WTC11 (cell line): Measurements from ENCODE around the gene OVAAL. TPM values are rescaled to one million over a fixed set of nuclear protein-coding genes. Genes with fewer than 3 reads are reported as not detected.

Source experiments
- ATAC-seq: fragments of 200-7000 bp; cut with Tn5 transposase; 2 replicates; pipeline ENCODE4 v1.10.0; 2021; ENCODE audit warnings: mild to moderate bottlenecking, moderate library complexity
- CTCF ChIA-PET: fragments of 300-600 bp; sonication (Branson Sonifier 250); formaldehyde crosslinking; loops from one replicate; lab custom pipeline; 2021; ENCODE audit warnings: antibody characterized with exemption; lab: Charles Lee
- POLR2A ChIA-PET: fragments of 350-600 bp; sonication (Branson Sonifier 250); formaldehyde crosslinking; loops from one replicate; lab custom pipeline; 2021; ENCODE audit warnings: antibody characterized with exemption; lab: Charles Lee
- DNase-seq: peaks from one replicate; pipeline ENCODE4 v3.0.0; 2021; ENCODE audit warnings: low spot score
- H3K27ac Mint-ChIP-seq: 2 replicates; pipeline ENCODE4 v1.8.0; 2021; ENCODE audit warnings: mixed read lengths
- H3K27me3 Mint-ChIP-seq: 2 replicates; pipeline ENCODE4 v1.8.0; 2021; ENCODE audit warnings: low read depth, mild to moderate bottlenecking, moderate library complexity, mixed read lengths
- H3K36me3 Mint-ChIP-seq: 2 replicates; pipeline ENCODE4 v1.8.0; 2021; ENCODE audit warnings: mixed read lengths
- H3K4me1 Mint-ChIP-seq: 2 replicates; pipeline ENCODE4 v1.8.0; 2022; ENCODE audit warnings: mixed read lengths
- H3K4me3 Mint-ChIP-seq: 2 replicates; pipeline ENCODE4 v1.8.0; 2021; ENCODE audit warnings: mild to moderate bottlenecking, moderate library complexity, mixed read lengths
- H3K9me3 Mint-ChIP-seq: 2 replicates; pipeline ENCODE4 v1.8.0; 2021; ENCODE audit warnings: mixed read lengths
- CBFB ChIP-seq: sonication (generic); formaldehyde crosslinking; IDR thresholded peaks from 2 replicates; pipeline ENCODE4 v1.8.1; 2022; ENCODE audit warnings: mild to moderate bottlenecking, low read depth, missing genetic modification reagents
- FOXP4 ChIP-seq: sonication (generic); formaldehyde crosslinking; IDR thresholded peaks from 2 replicates; pipeline ENCODE4 v1.8.0; 2022; ENCODE audit warnings: mild to moderate bottlenecking, missing genetic modification reagents
- GRHL2 ChIP-seq: fragments of 250-450 bp; sonication (Bioruptor Pico); IDR thresholded peaks from 2 replicates; pipeline ENCODE4 v1.8.0; 2022; ENCODE audit warnings: mild to moderate bottlenecking, moderate library complexity; ENCODE audit not compliant: insufficient replicate concordance, severe bottlenecking
- IRF2 ChIP-seq: sonication (generic); formaldehyde crosslinking; IDR thresholded peaks from 2 replicates; pipeline ENCODE4 v1.8.0; 2022; ENCODE audit warnings: low read depth, missing genetic modification reagents, borderline replicate concordance
- MYBL2 ChIP-seq: sonication (generic); formaldehyde crosslinking; IDR thresholded peaks from 2 replicates; pipeline ENCODE4 v1.8.1; 2023; ENCODE audit warnings: mild to moderate bottlenecking, moderate library complexity, missing genetic modification reagents
- PRRX2 ChIP-seq: fragments of 250-450 bp; sonication (Bioruptor Pico); IDR thresholded peaks from 2 replicates; pipeline ENCODE4 v1.8.0; 2021; ENCODE audit warnings: mild to moderate bottlenecking
- SMAD3 ChIP-seq: sonication (generic); formaldehyde crosslinking; IDR thresholded peaks from 2 replicates; pipeline ENCODE4 v1.8.0; 2022; ENCODE audit warnings: missing genetic modification reagents, mild to moderate bottlenecking, borderline replicate concordance
- ZNF219 ChIP-seq: sonication (generic); formaldehyde crosslinking; IDR thresholded peaks from 2 replicates; pipeline ENCODE4 v1.8.0; 2023; ENCODE audit warnings: missing genetic modification reagents, mild to moderate bottlenecking, borderline replicate concordance
- ZNF263 ChIP-seq: sonication (generic); formaldehyde crosslinking; IDR thresholded peaks from 2 replicates; pipeline ENCODE4 v1.8.1; 2022; ENCODE audit warnings: low read depth, mild to moderate bottlenecking, moderate library complexity, missing genetic modification reagents
- ZNF416 ChIP-seq: fragments of 250-450 bp; sonication (Bioruptor Pico); IDR thresholded peaks from 2 replicates; pipeline ENCODE4 v1.9.0; 2021; ENCODE audit warnings: mild to moderate bottlenecking, inconsistent platforms
- ZNF423 ChIP-seq: fragments of 250-450 bp; sonication (Bioruptor Pico); IDR thresholded peaks from 2 replicates; pipeline ENCODE4 v2.1.2; 2022; ENCODE audit warnings: mild to moderate bottlenecking, moderate library complexity
- ZNF512 ChIP-seq: sonication (generic); formaldehyde crosslinking; IDR thresholded peaks from 2 replicates; pipeline ENCODE4 v1.8.1; 2022; ENCODE audit warnings: missing genetic modification reagents, borderline replicate concordance
- total RNA-seq: library from RNA; stranded (reverse); gene quantifications from 3 replicates; pipeline ENCODE4 v1.2.3, GENCODE V29; 2021
- TF ChIP-seq, protein P1 (sequence below): sonication (generic); formaldehyde crosslinking; IDR thresholded peaks from 2 replicates; pipeline ENCODE4 v1.8.0; 2023; ENCODE audit warnings: mild to moderate bottlenecking, missing genetic modification reagents
- TF ChIP-seq, protein P2 (sequence below): fragments of 250-450 bp; sonication (Bioruptor Pico); conservative IDR thresholded peaks from 2 replicates; pipeline ENCODE4 v1.9.0; 2021; ENCODE audit warnings: mild to moderate bottlenecking
- TF ChIP-seq, protein P3 (sequence below): sonication (generic); formaldehyde crosslinking; IDR thresholded peaks from 2 replicates; pipeline ENCODE4 v1.8.0; 2022; ENCODE audit warnings: missing genetic modification reagents
- TF ChIP-seq, protein P4 (sequence below): sonication (generic); formaldehyde crosslinking; IDR thresholded peaks from 2 replicates; pipeline ENCODE4 v1.8.1; 2022; ENCODE audit warnings: mild to moderate bottlenecking, moderate library complexity, missing genetic modification reagents
- TF ChIP-seq, protein P5 (sequence below): sonication (generic); formaldehyde crosslinking; IDR thresholded peaks from 2 replicates; pipeline ENCODE4 v1.8.0; 2022; ENCODE audit warnings: mild to moderate bottlenecking, missing genetic modification reagents
- TF ChIP-seq, protein P6 (sequence below): sonication (generic); formaldehyde crosslinking; IDR thresholded peaks from 2 replicates; pipeline ENCODE4 v1.8.0; 2022; ENCODE audit warnings: mild to moderate bottlenecking, missing genetic modification reagents

The OVAAL gene
- total RNA-seq, 1 experiment from 2014 or later = not detected

DNA sequence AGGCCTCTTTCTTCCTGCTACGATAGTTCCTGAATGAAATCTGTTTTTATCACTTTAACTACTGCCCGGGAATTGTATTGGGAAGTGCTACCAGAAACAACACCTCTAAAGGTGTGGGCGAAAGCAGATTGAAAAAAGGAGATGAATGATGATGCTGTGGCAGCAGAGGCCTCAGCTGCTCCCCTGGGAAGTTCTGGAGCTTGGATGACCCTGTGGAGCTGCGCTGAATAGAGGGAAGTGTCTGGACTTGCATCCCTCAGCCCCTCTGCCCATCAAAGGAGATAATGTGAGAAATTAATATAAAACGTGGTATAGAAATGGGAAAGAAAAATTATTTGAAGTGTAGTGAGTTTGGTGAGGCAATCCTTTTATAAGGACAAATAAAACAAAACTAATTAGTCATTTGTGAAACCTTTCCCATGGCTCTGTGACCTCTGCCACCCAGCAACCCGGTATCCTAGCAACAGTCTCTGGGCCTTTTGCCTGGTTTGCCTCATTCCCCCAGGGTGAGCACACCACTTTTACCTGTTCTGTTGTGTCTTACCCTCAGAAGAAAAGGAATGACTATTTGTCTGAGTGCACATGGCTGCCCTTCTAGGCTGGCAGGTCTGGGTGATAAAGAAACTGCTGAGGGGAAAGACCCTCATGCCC is 21.3 kb downstream of the OVAAL start:
- CTCF ChIA-PET = no interaction called here
- H3K27ac Mint-ChIP-seq = no peak overlapping the region

More for the DNA sequence above, 21.3 kb downstream of the OVAAL start:
- no peaks in the 10 kb centered on the region; the same call in 1 of the 2 replicates for H3K27me3 Mint-ChIP-seq
- POLR2A ChIA-PET = interaction anchor here (0.7 kb wide), 1 partner anchor 12 kb away, joined by 7 read pairs; no protein-coding TSS in a partner anchor
- TF ChIP-seq ZNF423 (CRISPR knock-in tag) (no peak), ZNF416 (CRISPR knock-in tag) (no peak), PRRX2 (CRISPR knock-in tag) (no peak), FOXP4 (CRISPR knock-in tag) (no peak), IRF2 (no peak), GRHL2 (CRISPR knock-in tag) (no peak), ZNF512 (CRISPR knock-in tag) (no peak), ZNF219 (CRISPR knock-in tag) (no peak), SMAD3 (CRISPR knock-in tag) (no peak), MYBL2 (CRISPR knock-in tag) (no peak), ZNF263 (CRISPR knock-in tag) (no peak), CBFB (CRISPR knock-in tag) (no peak)
- TF ChIP-seq, protein P1, sequence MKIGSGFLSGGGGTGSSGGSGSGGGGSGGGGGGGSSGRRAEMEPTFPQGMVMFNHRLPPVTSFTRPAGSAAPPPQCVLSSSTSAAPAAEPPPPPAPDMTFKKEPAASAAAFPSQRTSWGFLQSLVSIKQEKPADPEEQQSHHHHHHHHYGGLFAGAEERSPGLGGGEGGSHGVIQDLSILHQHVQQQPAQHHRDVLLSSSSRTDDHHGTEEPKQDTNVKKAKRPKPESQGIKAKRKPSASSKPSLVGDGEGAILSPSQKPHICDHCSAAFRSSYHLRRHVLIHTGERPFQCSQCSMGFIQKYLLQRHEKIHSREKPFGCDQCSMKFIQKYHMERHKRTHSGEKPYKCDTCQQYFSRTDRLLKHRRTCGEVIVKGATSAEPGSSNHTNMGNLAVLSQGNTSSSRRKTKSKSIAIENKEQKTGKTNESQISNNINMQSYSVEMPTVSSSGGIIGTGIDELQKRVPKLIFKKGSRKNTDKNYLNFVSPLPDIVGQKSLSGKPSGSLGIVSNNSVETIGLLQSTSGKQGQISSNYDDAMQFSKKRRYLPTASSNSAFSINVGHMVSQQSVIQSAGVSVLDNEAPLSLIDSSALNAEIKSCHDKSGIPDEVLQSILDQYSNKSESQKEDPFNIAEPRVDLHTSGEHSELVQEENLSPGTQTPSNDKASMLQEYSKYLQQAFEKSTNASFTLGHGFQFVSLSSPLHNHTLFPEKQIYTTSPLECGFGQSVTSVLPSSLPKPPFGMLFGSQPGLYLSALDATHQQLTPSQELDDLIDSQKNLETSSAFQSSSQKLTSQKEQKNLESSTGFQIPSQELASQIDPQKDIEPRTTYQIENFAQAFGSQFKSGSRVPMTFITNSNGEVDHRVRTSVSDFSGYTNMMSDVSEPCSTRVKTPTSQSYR (CRISPR knock-in tag) = no peak
- TF ChIP-seq, protein P2, sequence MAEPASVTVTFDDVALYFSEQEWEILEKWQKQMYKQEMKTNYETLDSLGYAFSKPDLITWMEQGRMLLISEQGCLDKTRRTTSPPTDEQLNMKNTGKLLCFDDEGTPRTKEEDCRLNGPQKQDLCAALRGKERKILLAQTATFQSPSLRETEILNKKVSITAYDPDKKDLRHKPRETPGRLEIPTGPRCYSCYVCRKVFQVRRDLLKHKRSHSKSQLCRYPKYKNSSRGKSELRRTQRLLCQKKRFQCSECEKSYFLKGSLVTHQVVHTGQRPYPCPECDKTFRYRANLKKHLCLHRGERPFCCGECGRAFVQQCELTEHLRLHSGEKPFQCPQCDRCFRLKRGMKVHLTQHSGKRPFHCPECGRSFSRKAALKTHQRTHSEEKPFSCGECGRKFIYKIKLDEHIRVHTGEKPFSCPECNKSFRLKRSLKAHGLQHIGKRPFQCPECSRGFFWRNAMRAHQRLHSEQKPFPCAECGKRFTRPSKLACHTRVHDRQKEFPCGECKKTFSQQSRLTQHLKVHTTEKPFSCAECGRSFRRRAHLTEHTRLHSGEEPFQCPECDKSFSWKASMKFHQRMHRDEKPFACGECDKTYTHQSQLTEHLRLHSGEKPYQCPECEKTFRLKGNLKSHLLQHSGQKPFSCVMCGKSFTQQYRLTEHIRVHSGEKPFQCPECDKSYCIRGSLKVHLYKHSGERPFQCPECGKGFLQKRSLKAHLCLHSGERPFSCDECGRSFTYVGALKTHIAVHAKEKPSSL (CRISPR knock-in tag) = no peak
- TF ChIP-seq, protein P3, sequence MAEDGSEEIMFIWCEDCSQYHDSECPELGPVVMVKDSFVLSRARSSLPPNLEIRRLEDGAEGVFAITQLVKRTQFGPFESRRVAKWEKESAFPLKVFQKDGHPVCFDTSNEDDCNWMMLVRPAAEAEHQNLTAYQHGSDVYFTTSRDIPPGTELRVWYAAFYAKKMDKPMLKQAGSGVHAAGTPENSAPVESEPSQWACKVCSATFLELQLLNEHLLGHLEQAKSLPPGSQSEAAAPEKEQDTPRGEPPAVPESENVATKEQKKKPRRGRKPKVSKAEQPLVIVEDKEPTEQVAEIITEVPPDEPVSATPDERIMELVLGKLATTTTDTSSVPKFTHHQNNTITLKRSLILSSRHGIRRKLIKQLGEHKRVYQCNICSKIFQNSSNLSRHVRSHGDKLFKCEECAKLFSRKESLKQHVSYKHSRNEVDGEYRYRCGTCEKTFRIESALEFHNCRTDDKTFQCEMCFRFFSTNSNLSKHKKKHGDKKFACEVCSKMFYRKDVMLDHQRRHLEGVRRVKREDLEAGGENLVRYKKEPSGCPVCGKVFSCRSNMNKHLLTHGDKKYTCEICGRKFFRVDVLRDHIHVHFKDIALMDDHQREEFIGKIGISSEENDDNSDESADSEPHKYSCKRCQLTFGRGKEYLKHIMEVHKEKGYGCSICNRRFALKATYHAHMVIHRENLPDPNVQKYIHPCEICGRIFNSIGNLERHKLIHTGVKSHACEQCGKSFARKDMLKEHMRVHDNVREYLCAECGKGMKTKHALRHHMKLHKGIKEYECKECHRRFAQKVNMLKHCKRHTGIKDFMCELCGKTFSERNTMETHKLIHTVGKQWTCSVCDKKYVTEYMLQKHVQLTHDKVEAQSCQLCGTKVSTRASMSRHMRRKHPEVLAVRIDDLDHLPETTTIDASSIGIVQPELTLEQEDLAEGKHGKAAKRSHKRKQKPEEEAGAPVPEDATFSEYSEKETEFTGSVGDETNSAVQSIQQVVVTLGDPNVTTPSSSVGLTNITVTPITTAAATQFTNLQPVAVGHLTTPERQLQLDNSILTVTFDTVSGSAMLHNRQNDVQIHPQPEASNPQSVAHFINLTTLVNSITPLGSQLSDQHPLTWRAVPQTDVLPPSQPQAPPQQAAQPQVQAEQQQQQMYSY (CRISPR knock-in tag) = no peak
- TF ChIP-seq, protein P4, sequence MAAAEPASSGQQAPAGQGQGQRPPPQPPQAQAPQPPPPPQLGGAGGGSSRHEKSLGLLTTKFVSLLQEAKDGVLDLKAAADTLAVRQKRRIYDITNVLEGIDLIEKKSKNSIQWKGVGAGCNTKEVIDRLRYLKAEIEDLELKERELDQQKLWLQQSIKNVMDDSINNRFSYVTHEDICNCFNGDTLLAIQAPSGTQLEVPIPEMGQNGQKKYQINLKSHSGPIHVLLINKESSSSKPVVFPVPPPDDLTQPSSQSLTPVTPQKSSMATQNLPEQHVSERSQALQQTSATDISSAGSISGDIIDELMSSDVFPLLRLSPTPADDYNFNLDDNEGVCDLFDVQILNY (CRISPR knock-in tag) = no peak
- TF ChIP-seq, protein P5, sequence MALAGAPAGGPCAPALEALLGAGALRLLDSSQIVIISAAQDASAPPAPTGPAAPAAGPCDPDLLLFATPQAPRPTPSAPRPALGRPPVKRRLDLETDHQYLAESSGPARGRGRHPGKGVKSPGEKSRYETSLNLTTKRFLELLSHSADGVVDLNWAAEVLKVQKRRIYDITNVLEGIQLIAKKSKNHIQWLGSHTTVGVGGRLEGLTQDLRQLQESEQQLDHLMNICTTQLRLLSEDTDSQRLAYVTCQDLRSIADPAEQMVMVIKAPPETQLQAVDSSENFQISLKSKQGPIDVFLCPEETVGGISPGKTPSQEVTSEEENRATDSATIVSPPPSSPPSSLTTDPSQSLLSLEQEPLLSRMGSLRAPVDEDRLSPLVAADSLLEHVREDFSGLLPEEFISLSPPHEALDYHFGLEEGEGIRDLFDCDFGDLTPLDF (CRISPR knock-in tag) = no peak
- TF ChIP-seq, protein P6, sequence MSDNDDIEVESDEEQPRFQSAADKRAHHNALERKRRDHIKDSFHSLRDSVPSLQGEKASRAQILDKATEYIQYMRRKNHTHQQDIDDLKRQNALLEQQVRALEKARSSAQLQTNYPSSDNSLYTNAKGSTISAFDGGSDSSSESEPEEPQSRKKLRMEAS (CRISPR knock-in tag) = no peak
- TF ChIP-seq, all 79 proteins: peak for 0
- ATAC-seq = no peak
- Mint-ChIP-seq H3K4me3 (no peak overlapping the region), H3K9me3 (peaks cover 6% of the 10 kb centered on the region), H3K36me3 (no peaks in the 10 kb centered on the region), H3K4me1 (no peaks in the 10 kb centered on the region)
- DNase-seq = no peak
